Ovary (tissue), 9 donors: Measurements from ENCODE around the gene ELK3. TPM values are rescaled to one million over a fixed set of nuclear protein-coding genes. Genes with fewer than 3 reads are reported as not detected.

Experiments
- DNase-seq, 5 donors: peaks; one replicate each; pipeline ENCODE4 v3.0.0-alpha.2; 2019 to 2020
- H3K27ac ChIP-seq, 2 donors: fragments of 200-600 bp; one replicate each; pipeline versions ENCODE4 v1.5.1 to v1.8.0; 2019 to 2022
- H3K27me3 ChIP-seq: fragments of 200-600 bp; one replicate; pipeline ENCODE4 v1.8.0; 2022
- H3K36me3 ChIP-seq: fragments of 200-600 bp; sonication (generic); one replicate; pipeline ENCODE4 v1.5.1; 2019
- H3K4me1 ChIP-seq: one replicate; pipeline ENCODE4 v1.8.1; 2013; ENCODE audit warnings: mild to moderate bottlenecking, moderate library complexity; ENCODE audit not compliant: insufficient read depth
- H3K4me3 ChIP-seq: fragments of 200-600 bp; sonication (generic); one replicate; pipeline ENCODE4 v1.5.1; 2017
- H3K9me3 ChIP-seq, 2 donors: fragments of 200-600 bp in 1 of 2; sonication (generic) in 1 of 2; one replicate each; pipeline versions ENCODE4 v1.5.1 to v1.8.1; 2013 to 2019; ENCODE audit warnings: mild to moderate bottlenecking in 1 of 2, moderate library complexity in 1 of 2
- EP300 ChIP-seq: sonication (generic); formaldehyde crosslinking; IDR thresholded peaks from one replicate; pipeline ENCODE4 v1.6.1; 2017; ENCODE audit warnings: antibody characterized with exemption
- POLR2A ChIP-seq: fragments of 450-650 bp; IDR thresholded peaks from one replicate; pipeline ENCODE4 v1.6.1; 2017; ENCODE audit warnings: antibody characterized with exemption, mild to moderate bottlenecking, moderate library complexity
- WGBS, 3 donors: extraction: QIAGEN DNeasy Blood & Tissue Kit in 1 of 3; methylation state at CpG; one replicate each; pipeline versions ENCODE4 v1.1.5 to v1.1.7; 2013 to 2017; 5-methylcytosine and 5-hydroxymethylcytosine counted together
- intact Hi-C, 4 donors: fragments of 100-400 bp; cut with DNase I; formaldehyde crosslinking; loops; one replicate each; pipeline versions ENCODE4 v1.11.0 to v1.15.1; 2022 to 2023
- polyA plus RNA-seq, 2 donors: library from polyadenylated mRNA; stranded (reverse); fragments of 200-250 nt in 1 of 2; fragments of 350-450 nt in 1 of 2; fragmentation: Illumina TruSeq in 1 of 2; extraction: RNeasy Lipid Tissue Mini Kit (QIAGEN cat#74804) in 1 of 2; gene quantifications; one replicate each; pipeline ENCODE4 v1.2.3, GENCODE V29; 2013 to 2014
- total RNA-seq, 7 donors: library from RNA; depleted of rRNA in 2 of 7; stranded (reverse); fragments of >200 nt in 2 of 7; fragmentation: NEBNext Ultra II Directional in 3 of 7; extraction: Animal tissue kit (Norgen Biotek cat#: 25700) in 3 of 7; gene quantifications; one replicate each; pipeline versions ENCODE4 v1.1.0 to v1.2.4, GENCODE V29; 2016 to 2023
- TF ChIP-seq, protein P1 (sequence below), 3 donors: fragments of 450-650 bp in 2 of 3; fragments of 200-600 bp in 1 of 3; IDR thresholded peaks; one replicate each; pipeline versions ENCODE4 v1.5.1 to v1.8.0; 2016 to 2022; ENCODE audit warnings: antibody characterized with exemption in 3 of 3, mild to moderate bottlenecking in 1 of 3
- donor health status: DM: no; HTN: no; CAD: no; lungs with moderate emphysema.
- donor health status: DM: no; HTN: no; CAD: no.
- donor health status: Bipolar disorder and iron deficiency.
- donor health status: DM: yes; HTN: yes; CAD: no.
- donor health status: DM: no; HTN: no; CAD: no.
- donor health status: DM: yes; HTN: yes; CAD: no.

Gene ELK3
- total and polyA plus RNA-seq, 9 donors = 11.5 to 25.9 (median 15.6) TPM

DNA sequence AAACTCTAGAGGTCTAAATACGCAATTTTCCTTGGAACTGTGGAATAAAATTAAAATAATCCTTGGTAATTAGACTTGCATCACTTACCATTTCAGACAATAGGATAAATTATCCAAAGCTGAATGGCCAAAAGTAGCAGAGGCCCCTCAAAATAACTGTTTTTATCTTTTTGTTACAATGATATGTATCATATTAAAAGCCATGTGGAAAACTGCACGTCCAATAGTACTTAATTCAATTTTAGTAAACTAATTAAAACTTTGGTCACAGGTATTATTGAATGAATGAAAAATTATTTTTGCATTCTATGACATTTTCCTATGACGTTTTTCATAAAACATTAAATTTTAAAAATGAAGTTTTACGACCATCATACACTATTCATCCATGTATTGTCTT is 107.6 kb downstream of the ELK3 start:
- Histone ChIP-seq H3K4me3 (no peak overlapping the region), H3K9me3 (no peaks in the 10 kb centered on the region), H3K27me3 (no peaks in the 10 kb centered on the region), H3K4me1 (no peaks in the 10 kb centered on the region), H3K36me3 (no peaks in the 10 kb centered on the region), H3K27ac (no peak overlapping the region)
- TF ChIP-seq POLR2A (no peak), EP300 (no peak)
- TF ChIP-seq, protein P1, sequence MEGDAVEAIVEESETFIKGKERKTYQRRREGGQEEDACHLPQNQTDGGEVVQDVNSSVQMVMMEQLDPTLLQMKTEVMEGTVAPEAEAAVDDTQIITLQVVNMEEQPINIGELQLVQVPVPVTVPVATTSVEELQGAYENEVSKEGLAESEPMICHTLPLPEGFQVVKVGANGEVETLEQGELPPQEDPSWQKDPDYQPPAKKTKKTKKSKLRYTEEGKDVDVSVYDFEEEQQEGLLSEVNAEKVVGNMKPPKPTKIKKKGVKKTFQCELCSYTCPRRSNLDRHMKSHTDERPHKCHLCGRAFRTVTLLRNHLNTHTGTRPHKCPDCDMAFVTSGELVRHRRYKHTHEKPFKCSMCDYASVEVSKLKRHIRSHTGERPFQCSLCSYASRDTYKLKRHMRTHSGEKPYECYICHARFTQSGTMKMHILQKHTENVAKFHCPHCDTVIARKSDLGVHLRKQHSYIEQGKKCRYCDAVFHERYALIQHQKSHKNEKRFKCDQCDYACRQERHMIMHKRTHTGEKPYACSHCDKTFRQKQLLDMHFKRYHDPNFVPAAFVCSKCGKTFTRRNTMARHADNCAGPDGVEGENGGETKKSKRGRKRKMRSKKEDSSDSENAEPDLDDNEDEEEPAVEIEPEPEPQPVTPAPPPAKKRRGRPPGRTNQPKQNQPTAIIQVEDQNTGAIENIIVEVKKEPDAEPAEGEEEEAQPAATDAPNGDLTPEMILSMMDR (IDR thresholded peaks at IDR 0.05) = no peak
- intact Hi-C loops = no loop called here
- no peak for DNase-seq
- WGBS, 3 donors = 77 to 92% (median 80%) methylated on average over 4 of the region's 4 CpGs

DNA sequence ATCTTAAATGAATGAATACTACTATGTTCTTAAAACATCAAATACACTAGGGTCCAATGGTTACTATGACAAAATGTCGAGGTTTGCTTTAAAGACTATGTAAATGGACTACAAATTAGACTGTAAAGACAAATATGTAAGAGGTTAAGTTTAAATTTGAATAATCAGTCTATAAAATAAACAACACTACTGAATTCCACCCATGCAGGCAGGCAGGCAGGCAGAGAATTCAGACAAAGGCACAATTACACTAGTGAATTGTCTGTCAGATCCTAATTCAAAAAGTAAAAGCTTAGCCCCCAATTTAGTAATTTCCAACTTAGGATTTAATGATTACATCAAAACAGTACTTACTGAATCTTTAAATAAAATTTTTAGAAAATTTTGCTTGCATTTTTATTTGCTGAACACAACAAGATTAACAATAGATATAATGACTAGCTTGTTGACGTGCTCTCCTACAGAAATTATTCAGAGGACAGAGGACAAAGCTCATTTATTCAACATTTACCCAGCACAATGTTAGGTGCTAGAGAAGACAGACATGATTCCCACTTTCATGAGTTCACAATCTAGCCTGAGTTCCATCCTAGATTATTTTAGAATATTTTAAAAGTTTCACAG is 108.6 kb downstream of the ELK3 start:
- TF ChIP-seq EP300 (no peak), POLR2A (no peak)
- TF ChIP-seq, protein P1 (IDR thresholded peaks at IDR 0.05) = no peak
- Histone ChIP-seq H3K27ac (no peak overlapping the region), H3K4me3 (no peak overlapping the region), H3K36me3 (no peaks in the 10 kb centered on the region), H3K4me1 (no peaks in the 10 kb centered on the region), H3K9me3 (no peaks in the 10 kb centered on the region), H3K27me3 (no peaks in the 10 kb centered on the region)
- 80 to 89% (median 86%) methylated on average over 2 of the region's 2 CpGs for WGBS, 3 donors
- intact Hi-C loops = no loop called here
- no peak for DNase-seq

DNA sequence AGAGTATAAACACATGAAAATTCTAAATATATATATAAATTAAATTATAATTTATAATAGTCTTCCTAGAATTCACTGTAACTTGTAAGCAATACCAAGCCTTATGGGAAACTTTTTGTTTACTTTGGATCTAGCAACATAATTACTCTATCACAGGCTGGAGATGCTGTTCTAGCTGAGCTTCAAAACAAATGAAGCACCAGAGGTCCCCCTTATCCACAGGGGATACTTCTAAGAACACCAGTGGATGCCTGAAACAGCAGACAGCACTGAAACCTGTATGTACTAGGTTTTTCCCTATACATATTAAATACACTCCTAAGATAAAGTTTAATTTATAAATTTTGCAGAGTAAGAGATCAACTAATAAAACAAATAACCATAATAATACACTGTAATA is 109.5 kb downstream of the ELK3 start:
- no peak overlapping the region for H3K4me3 ChIP-seq
- no peak overlapping the region for H3K27ac ChIP-seq
- no peaks in the 10 kb centered on the region for H3K27me3 ChIP-seq
- intact Hi-C loops = no loop called here
- H3K4me1 ChIP-seq = no peaks in the 10 kb centered on the region
- DNase-seq = no peak
- no peaks in the 10 kb centered on the region for H3K9me3 ChIP-seq
- no peaks in the 10 kb centered on the region for H3K36me3 ChIP-seq
- TF ChIP-seq EP300 (no peak), POLR2A (no peak)
- TF ChIP-seq, protein P1 (IDR thresholded peaks at IDR 0.05) = no peak

DNA sequence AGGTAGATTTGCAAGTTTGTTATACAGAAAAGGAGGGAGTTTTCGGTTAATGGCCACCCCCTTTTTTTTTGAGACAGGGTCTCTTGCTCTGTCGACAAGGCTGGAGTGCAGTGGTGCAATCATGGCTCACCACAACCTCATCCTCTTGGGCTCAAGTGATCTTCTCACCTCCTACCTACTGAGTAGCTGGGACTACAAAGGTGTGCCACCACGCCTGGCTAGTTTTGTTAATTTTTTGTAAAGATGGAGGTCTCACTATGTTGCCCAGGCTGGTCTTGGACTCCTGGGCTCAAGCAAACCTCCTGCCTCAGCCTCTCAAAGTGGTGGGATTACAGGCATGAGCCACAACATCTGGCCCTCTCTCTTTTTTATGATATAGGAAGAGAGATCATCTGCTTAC is 111.5 kb downstream of the ELK3 start:
- Histone ChIP-seq H3K27me3 (no peaks in the 10 kb centered on the region), H3K36me3 (no peaks in the 10 kb centered on the region), H3K4me1 (no peaks in the 10 kb centered on the region), H3K4me3 (no peak overlapping the region), H3K9me3 (no peaks in the 10 kb centered on the region), H3K27ac (no peak overlapping the region)
- TF ChIP-seq, protein P1 (IDR thresholded peaks at IDR 0.05) = no peak
- TF ChIP-seq EP300 (no peak), POLR2A (no peak)
- intact Hi-C loops = no loop called here
- WGBS, 3 donors = 95 to 99% (median 99%) methylated on average over 3 of the region's 3 CpGs
- DNase-seq = no peak
